NCI-H1417 (cell line): Measurements from ENCODE around the gene EPB41L4A.

Experiments used
- DNase-seq, 3 experiments: peaks; one replicate each; lab custom pipeline; 2025; lab: John Stamatoyannopoulos, UW

The EPB41L4A gene

DNA sequence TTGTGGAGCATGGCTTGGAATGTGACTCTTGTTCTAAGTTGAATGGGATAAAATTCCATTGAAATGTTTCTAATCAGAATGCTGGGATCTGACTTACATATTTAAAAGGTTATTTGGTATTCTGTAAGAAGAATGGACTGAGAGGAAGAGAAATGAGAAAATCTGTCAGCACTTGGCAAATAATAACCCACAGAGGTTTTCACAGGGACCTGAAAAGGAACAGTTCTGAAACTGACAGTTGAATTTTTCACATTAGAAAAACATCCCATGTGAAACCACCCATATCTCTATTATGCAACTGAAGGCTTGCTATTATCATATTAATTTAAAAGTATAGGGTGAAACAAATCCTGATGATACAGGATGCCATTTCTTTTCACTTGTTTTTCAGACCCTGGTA is 302.7 kb downstream of the EPB41L4A start:
- no peak for DNase-seq

DNA sequence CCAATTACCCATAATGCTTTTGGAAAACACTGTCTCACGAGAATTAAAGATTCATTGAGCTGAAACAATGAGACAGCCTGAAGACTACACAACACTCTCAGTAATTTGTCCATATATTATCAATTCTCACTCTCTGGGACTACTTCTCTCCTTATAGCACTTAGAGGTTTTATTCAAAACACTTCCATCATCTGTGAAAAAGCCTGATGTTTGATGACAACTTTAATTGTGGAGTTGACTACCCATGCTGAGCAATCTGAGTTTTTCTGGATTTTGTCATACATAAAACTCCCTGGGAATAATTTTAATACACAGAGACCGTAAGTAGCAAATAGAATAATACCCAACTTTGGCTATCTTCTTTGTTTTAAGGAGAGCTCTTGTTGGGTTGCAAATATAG is 305.5 kb downstream of the EPB41L4A start:
- no peak for DNase-seq
